GM12878 (cell line): ENCODE data around the gene TMEM72.
A peak's percentile ranks its signal among the peaks of the same experiment; 100 is the strongest.

Source experiments
- ASH2L ChIP-seq: fragments of 300-600, 200-600 bp; sonication (generic); IDR thresholded peaks from 2 replicates; pipeline ENCODE4 v1.6.1; 2017; ENCODE audit warnings: low read depth, mild to moderate bottlenecking, borderline replicate concordance
- CBX5 ChIP-seq: sonication (generic); IDR thresholded peaks from 2 replicates; pipeline ENCODE4 v1.6.1; 2016; ENCODE audit warnings: low read depth, moderate library complexity, mild to moderate bottlenecking, inconsistent platforms
- CEBPB ChIP-seq, 2 experiments: fragments of 150-350 bp in 1 of 2; IDR thresholded peaks; 2 replicates each; pipeline ENCODE4 v1.6.1; 2012 to 2014; ENCODE audit warnings: low read depth in 2 of 2, low read length in 2 of 2, borderline replicate concordance in 1 of 2, inconsistent platforms in 1 of 2
- EP300 ChIP-seq, 2 experiments: fragments of 150-350 bp in 1 of 2; IDR thresholded peaks; 2 replicates each; pipeline ENCODE4 v1.6.1; 2011 to 2012; ENCODE audit warnings: low read depth in 2 of 2, low read length in 2 of 2, borderline replicate concordance in 1 of 2, improper control_type of control experiment in 1 of 2, inconsistent platforms in 1 of 2; ENCODE audit not compliant: control insufficient read depth in 1 of 2
- EZH2 ChIP-seq: IDR thresholded peaks from 2 replicates; pipeline ENCODE4 v1.6.1; 2012; ENCODE audit warnings: low read depth, mild to moderate bottlenecking, control low read depth, inconsistent platforms, low read length, borderline replicate concordance; ENCODE audit not compliant: control insufficient read depth
- JUNB ChIP-seq: IDR thresholded peaks from 2 replicates; pipeline ENCODE4 v1.6.1; 2016; ENCODE audit warnings: antibody characterized with exemption, mild to moderate bottlenecking
- PML ChIP-seq: IDR thresholded peaks from 2 replicates; pipeline ENCODE4 v1.6.1; 2012; ENCODE audit warnings: low read length, inconsistent platforms
- POLR2A ChIP-seq: IDR thresholded peaks from 2 replicates; pipeline ENCODE4 v1.6.1; 2011; ENCODE audit warnings: low read depth, mild to moderate bottlenecking, low read length
- SIN3A ChIP-seq: IDR thresholded peaks from 2 replicates; pipeline ENCODE4 v1.6.1; 2012; ENCODE audit warnings: low read depth, low read length, improper control_type of control experiment
- TF ChIP-seq, protein P1 (sequence below), 3 experiments: IDR thresholded peaks in 2 of 3; conservative IDR thresholded peaks in 1 of 3; 2 replicates each; pipeline ENCODE4 v1.5.1; 2011; ENCODE audit warnings: low read depth in 3 of 3, low read length in 3 of 3, mild to moderate bottlenecking in 3 of 3, control low read depth in 2 of 3, moderate library complexity in 2 of 3, inconsistent platforms in 1 of 3, mixed read lengths in 1 of 3; ENCODE audit not compliant: control insufficient read depth in 2 of 3, insufficient read depth in 1 of 3; ENCODE audit errors: extremely low read depth in 1 of 3
- TF ChIP-seq, protein P2 (sequence below): fragments of 450-650 bp; IDR thresholded peaks from 2 replicates; pipeline ENCODE4 v1.6.1; 2017; ENCODE audit warnings: mild to moderate bottlenecking
- TF ChIP-seq, protein P3 (sequence below): IDR thresholded peaks from 2 replicates; pipeline ENCODE4 v1.6.1; 2012; ENCODE audit warnings: low read depth, low read length, improper control_type of control experiment

DNA sequence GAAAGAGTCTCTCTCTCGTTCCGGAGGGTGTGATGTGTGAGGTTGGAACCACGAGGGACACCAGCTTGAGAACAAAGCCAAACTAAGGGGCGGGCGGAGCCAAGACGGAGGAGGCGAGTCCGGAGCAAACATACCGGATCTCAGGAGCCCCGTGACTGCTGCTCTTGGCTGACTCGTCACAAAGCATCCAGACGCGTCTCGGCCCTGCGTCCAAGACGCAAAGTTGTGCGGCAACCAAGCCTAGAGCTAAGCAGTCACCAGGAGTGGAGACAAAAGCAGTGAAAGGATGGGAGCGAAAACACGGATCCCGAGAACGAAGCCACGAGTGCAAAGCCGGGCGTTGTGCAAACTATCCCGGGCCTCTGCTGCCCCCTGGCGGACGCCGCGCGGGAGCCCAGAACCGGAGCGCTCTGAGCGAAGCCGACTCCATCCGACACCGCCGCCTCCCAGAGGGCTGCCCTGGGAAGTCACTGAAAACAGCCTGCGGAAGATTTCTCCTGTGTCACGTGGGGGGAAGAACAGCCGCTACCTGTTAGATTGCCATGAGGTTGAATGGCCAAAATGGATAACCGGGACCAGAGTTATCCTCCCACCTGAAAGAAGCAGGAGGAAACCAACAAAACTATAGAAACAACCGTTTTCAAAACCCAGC is 46.4 kb upstream of the TMEM72 start:
- no peak for TF ChIP-seq POLR2A
- TF ChIP-seq SIN3A, result no peak
- TF ChIP-seq PML, result no peak
- no peak for TF ChIP-seq CBX5
- no peak for TF ChIP-seq ASH2L
- TF ChIP-seq, protein P1, sequence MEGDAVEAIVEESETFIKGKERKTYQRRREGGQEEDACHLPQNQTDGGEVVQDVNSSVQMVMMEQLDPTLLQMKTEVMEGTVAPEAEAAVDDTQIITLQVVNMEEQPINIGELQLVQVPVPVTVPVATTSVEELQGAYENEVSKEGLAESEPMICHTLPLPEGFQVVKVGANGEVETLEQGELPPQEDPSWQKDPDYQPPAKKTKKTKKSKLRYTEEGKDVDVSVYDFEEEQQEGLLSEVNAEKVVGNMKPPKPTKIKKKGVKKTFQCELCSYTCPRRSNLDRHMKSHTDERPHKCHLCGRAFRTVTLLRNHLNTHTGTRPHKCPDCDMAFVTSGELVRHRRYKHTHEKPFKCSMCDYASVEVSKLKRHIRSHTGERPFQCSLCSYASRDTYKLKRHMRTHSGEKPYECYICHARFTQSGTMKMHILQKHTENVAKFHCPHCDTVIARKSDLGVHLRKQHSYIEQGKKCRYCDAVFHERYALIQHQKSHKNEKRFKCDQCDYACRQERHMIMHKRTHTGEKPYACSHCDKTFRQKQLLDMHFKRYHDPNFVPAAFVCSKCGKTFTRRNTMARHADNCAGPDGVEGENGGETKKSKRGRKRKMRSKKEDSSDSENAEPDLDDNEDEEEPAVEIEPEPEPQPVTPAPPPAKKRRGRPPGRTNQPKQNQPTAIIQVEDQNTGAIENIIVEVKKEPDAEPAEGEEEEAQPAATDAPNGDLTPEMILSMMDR (IDR thresholded peaks at IDR 0.05 in 2 of 3, conservative IDR thresholded peaks at IDR 0.05 in 1 of 3; ENCODE audit: control insufficient read depth in 2 of 3, extremely low read depth in 1 of 3, insufficient read depth in 1 of 3, low read depth in 3 of 3, low read length in 3 of 3), result peak; percentile 87 to 94 (median 89)
- TF ChIP-seq EP300 (IDR thresholded peaks at IDR 0.05; ENCODE audit: borderline replicate concordance in 1 of 2, control insufficient read depth in 1 of 2, low read depth in 2 of 2, low read length in 2 of 2), result no peak
- no peak for TF ChIP-seq JUNB
- TF ChIP-seq, protein P2, sequence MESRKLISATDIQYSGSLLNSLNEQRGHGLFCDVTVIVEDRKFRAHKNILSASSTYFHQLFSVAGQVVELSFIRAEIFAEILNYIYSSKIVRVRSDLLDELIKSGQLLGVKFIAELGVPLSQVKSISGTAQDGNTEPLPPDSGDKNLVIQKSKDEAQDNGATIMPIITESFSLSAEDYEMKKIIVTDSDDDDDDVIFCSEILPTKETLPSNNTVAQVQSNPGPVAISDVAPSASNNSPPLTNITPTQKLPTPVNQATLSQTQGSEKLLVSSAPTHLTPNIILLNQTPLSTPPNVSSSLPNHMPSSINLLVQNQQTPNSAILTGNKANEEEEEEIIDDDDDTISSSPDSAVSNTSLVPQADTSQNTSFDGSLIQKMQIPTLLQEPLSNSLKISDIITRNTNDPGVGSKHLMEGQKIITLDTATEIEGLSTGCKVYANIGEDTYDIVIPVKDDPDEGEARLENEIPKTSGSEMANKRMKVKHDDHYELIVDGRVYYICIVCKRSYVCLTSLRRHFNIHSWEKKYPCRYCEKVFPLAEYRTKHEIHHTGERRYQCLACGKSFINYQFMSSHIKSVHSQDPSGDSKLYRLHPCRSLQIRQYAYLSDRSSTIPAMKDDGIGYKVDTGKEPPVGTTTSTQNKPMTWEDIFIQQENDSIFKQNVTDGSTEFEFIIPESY, result no peak
- TF ChIP-seq CEBPB (IDR thresholded peaks at IDR 0.05; ENCODE audit: borderline replicate concordance in 1 of 2, low read depth in 2 of 2, low read length in 2 of 2), result no peak
- no peak for TF ChIP-seq EZH2
- TF ChIP-seq, protein P3, sequence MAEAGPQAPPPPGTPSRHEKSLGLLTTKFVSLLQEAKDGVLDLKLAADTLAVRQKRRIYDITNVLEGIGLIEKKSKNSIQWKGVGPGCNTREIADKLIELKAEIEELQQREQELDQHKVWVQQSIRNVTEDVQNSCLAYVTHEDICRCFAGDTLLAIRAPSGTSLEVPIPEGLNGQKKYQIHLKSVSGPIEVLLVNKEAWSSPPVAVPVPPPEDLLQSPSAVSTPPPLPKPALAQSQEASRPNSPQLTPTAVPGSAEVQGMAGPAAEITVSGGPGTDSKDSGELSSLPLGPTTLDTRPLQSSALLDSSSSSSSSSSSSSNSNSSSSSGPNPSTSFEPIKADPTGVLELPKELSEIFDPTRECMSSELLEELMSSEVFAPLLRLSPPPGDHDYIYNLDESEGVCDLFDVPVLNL, result no peak
